Measurements from ENCODE around the gene RNF4.

- TF ChIP-seq CTCF (conservative IDR thresholded peaks at IDR 0.05; ENCODE audit: low read depth, low read length) (no peak), EZH2 (IDR thresholded peaks at IDR 0.05; ENCODE audit: borderline replicate concordance, low read depth, low read length, poor library complexity, severe bottlenecking) (no peak)
Observed at GRCh38 chr4:2482693-2483092, 13.8 kb downstream of the RNF4 start.
